NCI-H187 treated with DMSO at 0.1 percent for 48 hours (cell line): ENCODE measurements around the gene TTN.

Source experiments
- DNase-seq: peaks from one replicate; lab custom pipeline; 2025; lab: John Stamatoyannopoulos, UW

TTN gene

GRCh38 chr2:178484245-178485041 lies 322.8 kb downstream of the TTN start:
- DNase-seq = no peak

DNA sequence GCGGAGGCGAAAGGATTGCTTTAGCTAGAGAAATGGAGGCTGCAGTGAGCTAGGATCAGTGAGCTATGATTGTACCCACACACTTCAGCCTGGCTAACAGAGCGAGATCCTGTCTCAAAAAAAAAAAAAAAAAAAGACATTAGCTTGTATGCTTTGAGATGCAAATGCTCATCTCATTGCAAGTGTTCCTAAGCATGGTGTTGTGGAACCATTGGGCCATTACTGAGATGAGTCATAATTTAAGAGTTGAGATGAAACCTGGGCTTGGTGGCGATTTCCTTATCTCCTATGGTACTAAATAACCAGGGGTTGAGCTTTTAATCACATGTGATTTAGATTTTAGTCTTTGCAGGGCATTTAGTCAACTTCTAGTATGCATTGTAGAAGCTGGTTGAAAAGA lies 324.8 kb downstream of the TTN start:
- no peak for DNase-seq

DNA sequence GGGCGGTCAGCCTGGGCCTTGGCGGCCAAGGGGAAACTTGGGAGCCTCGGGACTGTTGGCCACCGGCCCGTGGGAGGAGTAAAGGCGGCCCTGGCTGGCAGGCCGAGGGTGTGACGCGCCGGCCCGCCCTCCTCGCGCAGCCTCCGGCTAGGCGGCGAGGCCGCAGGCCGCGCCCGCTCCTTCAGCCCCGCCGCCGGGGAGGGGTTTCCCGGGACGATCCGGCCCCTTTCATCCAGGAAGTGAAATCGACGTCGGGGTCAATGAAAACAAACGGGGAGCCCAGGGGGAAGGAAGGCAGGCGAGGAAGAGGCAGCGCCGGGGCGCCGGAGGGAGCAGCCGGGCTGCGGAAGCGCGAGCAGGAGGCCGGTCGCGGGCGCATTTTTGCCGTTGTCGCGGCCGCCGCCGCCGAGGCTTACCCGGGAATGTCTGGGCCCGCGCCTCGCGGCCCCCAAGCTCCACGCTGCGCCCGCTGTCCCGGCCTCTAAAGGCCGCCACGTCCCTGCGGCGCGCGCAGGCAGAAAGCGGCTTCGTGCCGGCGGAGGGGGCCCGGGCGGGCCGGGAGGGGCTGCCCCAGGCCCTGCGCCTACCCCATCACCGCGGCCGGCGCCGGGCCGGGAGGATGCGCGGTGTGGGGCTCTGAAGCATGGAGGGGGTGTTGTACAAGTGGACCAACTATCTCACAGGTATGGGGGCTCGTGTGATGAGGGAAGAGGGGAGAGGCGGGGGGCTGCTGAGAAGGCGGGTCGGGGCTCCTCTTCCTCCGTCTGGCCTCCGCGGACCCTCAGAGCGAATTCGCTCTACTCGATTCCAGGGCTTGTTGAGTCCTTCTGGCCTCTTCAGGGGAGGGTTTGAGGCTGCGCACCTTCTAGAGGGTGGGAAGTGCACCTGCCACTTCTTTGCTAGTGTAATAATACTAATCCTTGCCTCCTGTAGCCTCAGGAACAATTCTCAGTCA lies 326.7 kb downstream of the TTN start, which contains the start of gene PLEKHA3:
Gene PLEKHA3, plus strand, starts transcription at position 231 of the 955 bp plus-strand sequence. Its CDS starts 413 bp downstream, at position 644.
- no peak for DNase-seq

GRCh38 chr2:178479758-178480226 lies 327.4 kb downstream of the TTN start:
- DNase-seq = no peak

- DNase-seq = no peak
These were observed 328.0 kb downstream of the TTN start for GRCh38 chr2:178479275-178479616.

GRCh38 chr2:178478439-178479274 lies 328.6 kb downstream of the TTN start, which contains the start of gene FKBP7:
Gene FKBP7, minus strand, starts transcription at chr2:178478600. Its CDS starts 101 bp downstream, at chr2:178478499.
- DNase-seq = no peak

DNA sequence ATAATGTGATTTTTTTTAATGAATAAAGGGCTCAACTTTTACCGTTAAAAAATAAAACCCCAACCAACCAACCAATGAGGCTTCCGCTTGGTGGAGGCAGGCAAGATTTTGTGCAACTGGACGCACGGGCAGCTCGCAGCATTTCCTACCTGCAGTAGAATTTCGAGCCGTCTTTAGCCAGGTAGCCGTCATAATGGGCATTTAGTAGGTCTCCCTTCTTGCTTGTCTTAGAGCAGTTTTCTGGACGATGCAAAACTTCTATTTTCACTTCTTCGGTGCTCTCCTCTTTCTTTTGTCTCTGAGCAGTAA lies 329.1 kb downstream of the TTN start:
- DNase-seq = no peak

GRCh38 chr2:178477443-178478129 lies 329.6 kb downstream of the TTN start:
- no peak for DNase-seq

GRCh38 chr2:178476477-178476876 lies 330.7 kb downstream of the TTN start:
- no peak for DNase-seq
